ENCODE results near the gene MBNL1.
"Not testable (repeated sequence)": the region's sequence is repeated elsewhere in the genome, so short reads cannot be mapped to it uniquely, and the experiment has no call there.

The MBNL1 gene

GRCh38 chr3:152331998-152332397 lies 63.3 kb downstream of the MBNL1 start:
- ATAC-seq (replicated peaks) (no peak), DNase-seq (no peak)
- Mint-ChIP-seq H3K9me3 (peaks cover 0 to 5% of the 10 kb centered on the region in 2 donors), H3K27ac (peak overlapping the region; percentile 88), H3K4me3 (no peak overlapping the region), H3K4me1 (peaks cover 34 to 71% of the 10 kb centered on the region in 2 donors), H3K36me3 (peaks cover 26 to 37% of the 10 kb centered on the region in 2 donors), H3K27me3 (no peaks in the 10 kb centered on the region)

GRCh38 chr3:152333928-152334327 lies 65.2 kb downstream of the MBNL1 start:
- Mint-ChIP-seq H3K27ac (no peak overlapping the region), H3K27me3 (no peaks in the 10 kb centered on the region), H3K4me3 (no peak overlapping the region), H3K9me3 (peaks cover 0 to 4% of the 10 kb centered on the region in 2 donors), H3K4me1 (peaks cover 36 to 75% of the 10 kb centered on the region in 2 donors), H3K36me3 (peaks cover 31 to 41% of the 10 kb centered on the region in 2 donors)
- no peak for DNase-seq
- ATAC-seq (replicated peaks) = no peak

GRCh38 chr3:152334761-152335160 lies 66.0 kb downstream of the MBNL1 start:
- ATAC-seq (replicated peaks) = peak; percentile 4 to 14
- Mint-ChIP-seq H3K4me3 (peak overlapping the region; percentile 7 to 41), H3K36me3 (peaks cover 32 to 38% of the 10 kb centered on the region in 2 donors), H3K9me3 (peaks cover 0 to 3% of the 10 kb centered on the region in 2 donors), H3K4me1 (peaks cover 37 to 71% of the 10 kb centered on the region in 2 donors), H3K27me3 (no peaks in the 10 kb centered on the region), H3K27ac (peak overlapping the region; percentile 31)
- no peak for DNase-seq

GRCh38 chr3:152335273-152335672 lies 66.5 kb downstream of the MBNL1 start:
- DNase-seq = no peak
- Mint-ChIP-seq H3K36me3 (peaks cover 36 to 43% of the 10 kb centered on the region in 2 donors), H3K4me3 (peak overlapping the region; percentile 7 to 41), H3K27ac (peak overlapping the region; percentile 62), H3K4me1 (peaks cover 39 to 73% of the 10 kb centered on the region in 2 donors), H3K27me3 (no peaks in the 10 kb centered on the region), H3K9me3 (peaks cover 0 to 3% of the 10 kb centered on the region in 2 donors)
- ATAC-seq (replicated peaks) = peak; percentile 81 to 87

- H3K27ac Mint-ChIP-seq; H3K4me3 Mint-ChIP-seq; DNase-seq; H3K27me3 Mint-ChIP-seq; H3K9me3 Mint-ChIP-seq; ATAC-seq (replicated peaks): not testable (repeated sequence)
- peaks cover 33 to 56% of the 10 kb centered on the region in 2 donors for H3K4me1 Mint-ChIP-seq
- peaks cover 26 to 41% of the 10 kb centered on the region in 2 donors for H3K36me3 Mint-ChIP-seq
Observed at GRCh38 chr3:152337337-152337736, 68.6 kb downstream of the MBNL1 start.

GRCh38 chr3:152338159-152338720 lies 69.5 kb downstream of the MBNL1 start:
- peaks cover 27 to 41% of the 10 kb centered on the region in 2 donors for H3K36me3 Mint-ChIP-seq
- H3K4me1 Mint-ChIP-seq = peaks cover 29 to 54% of the 10 kb centered on the region in 2 donors
- no peaks in the 10 kb centered on the region for H3K27me3 Mint-ChIP-seq
- peak overlapping the region; percentile 88 for H3K27ac Mint-ChIP-seq
- ATAC-seq (replicated peaks) = no peak
- DNase-seq = no peak
- H3K9me3 Mint-ChIP-seq = peaks cover 0 to 2% of the 10 kb centered on the region in 2 donors
- peak overlapping the region; percentile 6 to 32 for H3K4me3 Mint-ChIP-seq

- H3K36me3 Mint-ChIP-seq = peaks cover 34 to 52% of the 10 kb centered on the region in 2 donors
- no peaks in the 10 kb centered on the region for H3K27me3 Mint-ChIP-seq
- H3K27ac Mint-ChIP-seq = no peak overlapping the region
- H3K9me3 Mint-ChIP-seq = peaks cover 0 to 2% of the 10 kb centered on the region in 2 donors
- H3K4me3 Mint-ChIP-seq = no peak overlapping the region
- no peak for ATAC-seq (replicated peaks)
- no peak for DNase-seq
- peaks cover 29 to 54% of the 10 kb centered on the region in 2 donors for H3K4me1 Mint-ChIP-seq
Observed at GRCh38 chr3:152339881-152340505, 71.3 kb downstream of the MBNL1 start.

- H3K27me3 Mint-ChIP-seq = no peaks in the 10 kb centered on the region
- no peak overlapping the region for H3K27ac Mint-ChIP-seq
- H3K9me3 Mint-ChIP-seq = no peaks in the 10 kb centered on the region
- H3K4me3 Mint-ChIP-seq = no peak overlapping the region
- ATAC-seq (replicated peaks) (no peak), DNase-seq (no peak)
- peaks cover 19 to 29% of the 10 kb centered on the region in 2 donors for H3K36me3 Mint-ChIP-seq
- H3K4me1 Mint-ChIP-seq = peaks cover 8 to 26% of the 10 kb centered on the region in 2 donors
Observed at GRCh38 chr3:152345233-152345632, 76.5 kb downstream of the MBNL1 start.

GRCh38 chr3:152346058-152346457 lies 77.3 kb downstream of the MBNL1 start:
- H3K4me3 Mint-ChIP-seq = no peak overlapping the region
- ATAC-seq (replicated peaks) (no peak), DNase-seq (no peak)
- peaks cover 8 to 25% of the 10 kb centered on the region in 2 donors for H3K4me1 Mint-ChIP-seq
- H3K9me3 Mint-ChIP-seq = no peaks in the 10 kb centered on the region
- no peak overlapping the region for H3K27ac Mint-ChIP-seq
- H3K36me3 Mint-ChIP-seq = peaks cover 19 to 29% of the 10 kb centered on the region in 2 donors
- H3K27me3 Mint-ChIP-seq = no peaks in the 10 kb centered on the region

- DNase-seq (no peak), ATAC-seq (replicated peaks) (no peak)
- Mint-ChIP-seq H3K27me3 (no peaks in the 10 kb centered on the region), H3K27ac (no peak overlapping the region), H3K4me3 (no peak overlapping the region), H3K9me3 (no peaks in the 10 kb centered on the region), H3K36me3 (peaks cover 19 to 29% of the 10 kb centered on the region in 2 donors), H3K4me1 (peaks cover 8 to 25% of the 10 kb centered on the region in 2 donors)
Observed at GRCh38 chr3:152346740-152347139, 78.0 kb downstream of the MBNL1 start.

- H3K36me3 Mint-ChIP-seq = peaks cover 21 to 27% of the 10 kb centered on the region in 2 donors
- H3K4me3 Mint-ChIP-seq = no peak overlapping the region
- ATAC-seq (replicated peaks) (no peak), DNase-seq (no peak)
- H3K27ac Mint-ChIP-seq = no peak overlapping the region
- peaks cover 0 to 2% of the 10 kb centered on the region in 2 donors for H3K9me3 Mint-ChIP-seq
- no peaks in the 10 kb centered on the region for H3K27me3 Mint-ChIP-seq
- peaks cover 14 to 29% of the 10 kb centered on the region in 2 donors for H3K4me1 Mint-ChIP-seq
Observed at GRCh38 chr3:152348436-152349177, 79.9 kb downstream of the MBNL1 start.

- Mint-ChIP-seq H3K4me1 (peaks cover 14 to 29% of the 10 kb centered on the region in 2 donors), H3K36me3 (peaks cover 20 to 26% of the 10 kb centered on the region in 2 donors), H3K27me3 (no peaks in the 10 kb centered on the region), H3K4me3 (no peak overlapping the region), H3K27ac (no peak overlapping the region), H3K9me3 (peaks cover 0 to 2% of the 10 kb centered on the region in 2 donors)
- no peak for DNase-seq
- peak; percentile 45 to 49 for ATAC-seq (replicated peaks)
Observed at GRCh38 chr3:152349392-152349791, 80.7 kb downstream of the MBNL1 start.

- Mint-ChIP-seq H3K27me3 (no peaks in the 10 kb centered on the region), H3K4me1 (peaks cover 10 to 24% of the 10 kb centered on the region in 2 donors), H3K9me3 (peaks cover 0 to 2% of the 10 kb centered on the region in 2 donors), H3K4me3 (no peak overlapping the region), H3K27ac (no peak overlapping the region), H3K36me3 (peaks cover 18 to 26% of the 10 kb centered on the region in 2 donors)
- DNase-seq (no peak), ATAC-seq (replicated peaks) (no peak)
Observed at GRCh38 chr3:152350139-152350538, 81.4 kb downstream of the MBNL1 start.

- DNase-seq (no peak), ATAC-seq (replicated peaks) (peak; percentile 33 to 46)
- H3K27ac Mint-ChIP-seq = no peak overlapping the region
- peaks cover 0 to 2% of the 10 kb centered on the region in 2 donors for H3K9me3 Mint-ChIP-seq
- H3K27me3 Mint-ChIP-seq = no peaks in the 10 kb centered on the region
- peaks cover 10 to 23% of the 10 kb centered on the region in 2 donors for H3K4me1 Mint-ChIP-seq
- H3K4me3 Mint-ChIP-seq = no peak overlapping the region
- H3K36me3 Mint-ChIP-seq = peaks cover 17 to 25% of the 10 kb centered on the region in 2 donors
Observed at GRCh38 chr3:152350776-152351175, 82.0 kb downstream of the MBNL1 start.
